Lower leg skin (tissue), 4 donors: ENCODE data around the gene NUMA1. TPM values are rescaled to one million over a fixed set of nuclear protein-coding genes. Genes with fewer than 3 reads are reported as not detected.
A peak's percentile ranks its signal among the peaks of the same experiment; 100 is the strongest.

Source experiments
- DNase-seq, 2 donors: peaks; one replicate each; pipeline ENCODE4 v3.0.0-alpha.2; 2019; ENCODE audit warnings: low spot score in 2 of 2
- H3K4me3 ChIP-seq: fragments of 200-600 bp; sonication (generic); 2 replicates; pipeline ENCODE4 v1.5.1; 2017; ENCODE audit warnings: mild to moderate bottlenecking, low read depth; ENCODE audit not compliant: poor library complexity, severe bottlenecking
- CTCF ChIP-seq, 3 donors: fragments of 450-650 bp; IDR thresholded peaks; one replicate each; pipeline ENCODE4 v1.5.1; 2016; ENCODE audit warnings: antibody characterized with exemption in 3 of 3, mild to moderate bottlenecking in 3 of 3, moderate library complexity in 2 of 3
- POLR2A ChIP-seq, 2 donors: fragments of 450-650 bp; IDR thresholded peaks; one replicate each; pipeline ENCODE4 v1.6.1; 2016 to 2017; ENCODE audit warnings: antibody characterized with exemption in 2 of 2, mild to moderate bottlenecking in 1 of 2, moderate library complexity in 1 of 2
- WGBS, 2 donors: methylation state at CpG; one replicate each; pipeline ENCODE4 v1.1.5; 2018; 5-methylcytosine and 5-hydroxymethylcytosine counted together
- intact Hi-C: fragments of 100-400 bp; cut with DNase I; formaldehyde crosslinking; loops from one replicate; pipeline ENCODE4 v1.15.0; 2023; ENCODE audit warnings: low total_unique reads
- total RNA-seq, 4 donors: library from RNA; depleted of rRNA; stranded (reverse); fragments of >200 nt; gene quantifications; one replicate each; pipeline ENCODE4 v1.1.0, GENCODE V29; 2016

Gene NUMA1
- total RNA-seq, 4 donors from 2014 or later: 356 to 592 (median 409) TPM

GRCh38 chr11:72023335-72023734 is 57.0 kb downstream of the NUMA1 start:
- no peak overlapping the region for H3K4me3 ChIP-seq
- TF ChIP-seq POLR2A (IDR thresholded peaks at IDR 0.05) (no peak), CTCF (IDR thresholded peaks at IDR 0.05) (no peak)
- no peak for DNase-seq
- WGBS, 2 donors: 60 to 73% methylated on average over 4 of the region's 4 CpGs
- intact Hi-C loops: no loop called here

DNA sequence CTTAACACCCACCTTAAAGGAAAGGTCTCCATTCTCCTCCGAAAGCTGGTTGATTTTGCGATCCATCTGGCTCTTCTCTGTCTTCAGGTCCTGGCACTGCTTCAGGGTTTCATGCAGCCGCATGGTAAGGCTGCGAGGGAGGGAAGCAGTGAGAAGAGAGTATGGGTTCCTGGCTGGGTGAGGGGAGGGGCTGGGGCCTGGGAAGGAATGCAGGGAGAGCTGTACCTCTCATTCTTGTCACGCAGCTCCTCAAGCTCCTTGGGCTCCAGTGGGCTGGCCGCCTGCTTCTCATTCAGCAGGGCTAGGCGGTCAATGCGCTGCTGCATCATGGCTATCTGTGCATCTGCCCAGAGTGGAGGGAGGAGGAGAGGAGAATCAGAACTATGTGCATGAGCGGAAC is 62.2 kb downstream of the NUMA1 start:
- intact Hi-C loops: no loop called here
- TF ChIP-seq CTCF (IDR thresholded peaks at IDR 0.05): no peak
- TF ChIP-seq POLR2A (IDR thresholded peaks at IDR 0.05): no peak
- no peak overlapping the region for H3K4me3 ChIP-seq
- 90% methylated on average over 9 of the region's 9 CpGs for WGBS, 2 donors
- DNase-seq: no peak

- DNase-seq: peak in 1 of 2 donors; percentile 75
- WGBS, 2 donors: 82 to 89% methylated on average over 9 to 10 of the region's 10 CpGs
- no peak overlapping the region for H3K4me3 ChIP-seq
- TF ChIP-seq CTCF (IDR thresholded peaks at IDR 0.05): no peak
- TF ChIP-seq POLR2A (IDR thresholded peaks at IDR 0.05): no peak
- intact Hi-C loops: no loop called here
These were observed 64.8 kb downstream of the NUMA1 start for GRCh38 chr11:72015511-72016061.

DNA sequence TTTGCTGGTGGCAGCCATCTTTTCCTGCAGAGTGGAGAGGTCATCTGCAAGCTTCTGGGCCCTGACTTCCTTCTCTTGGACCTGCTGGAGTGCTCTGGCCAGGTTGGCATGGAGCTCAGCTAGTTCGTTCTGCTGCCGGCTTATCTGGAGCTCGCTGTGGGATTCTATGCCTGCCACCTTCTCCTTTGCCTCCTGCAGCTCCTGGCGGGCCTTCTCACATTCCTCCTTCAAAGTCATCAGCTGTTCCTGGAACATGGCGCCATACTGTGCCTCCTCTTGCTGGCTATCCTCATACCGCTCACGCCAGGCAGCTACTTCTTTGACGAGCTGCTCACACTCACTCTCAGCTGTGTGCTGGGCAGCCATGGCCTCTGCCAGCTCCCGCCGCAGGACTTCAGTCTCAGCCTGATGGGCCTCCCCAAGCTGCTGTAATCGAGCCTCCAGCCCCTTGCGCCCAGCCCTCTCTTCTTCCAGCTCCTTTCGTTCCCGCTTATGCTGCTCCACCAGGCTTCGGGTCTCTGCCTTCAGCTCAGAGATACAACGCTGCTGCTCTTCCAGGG is 65.5 kb downstream of the NUMA1 start:
- TF ChIP-seq CTCF (IDR thresholded peaks at IDR 0.05) (no peak), POLR2A (IDR thresholded peaks at IDR 0.05) (no peak)
- H3K4me3 ChIP-seq: no peak overlapping the region
- intact Hi-C loops: no loop called here

GRCh38 chr11:72013765-72014711 is 66.3 kb downstream of the NUMA1 start:
- intact Hi-C loops: no loop called here
- WGBS, 2 donors: 42 to 53% methylated on average over 38 of the region's 38 CpGs
- TF ChIP-seq POLR2A (IDR thresholded peaks at IDR 0.05): no peak
- DNase-seq: peak in 1 of 2 donors; percentile 85
- no peak overlapping the region for H3K4me3 ChIP-seq

More for the DNA sequence above, 65.5 kb downstream of the NUMA1 start:
- 76 to 86% methylated on average over 16 of the region's 16 CpGs for WGBS, 2 donors
- peak in 1 of 2 donors; percentile 84 for DNase-seq
